Left lung (tissue), 10 donors: ENCODE data around the gene MRPL37. TPM values are rescaled to one million over a fixed set of nuclear protein-coding genes. Genes with fewer than 3 reads are reported as not detected.

ENCODE experiments used
- ATAC-seq: fragments of 200-7000 bp; cut with Tn5 transposase; one replicate; pipeline ENCODE4 v1.9.1; 2020; ENCODE audit warnings: moderate library complexity
- DNase-seq, 4 donors: peaks; one replicate each; pipeline ENCODE4 v3.0.0-alpha.2; 2013 to 2020
- H3K27ac ChIP-seq, 2 donors: fragments of 200-600 bp; sonication (generic) in 1 of 2; one replicate each; pipeline versions ENCODE4 v1.5.0 to v1.8.0; 2020 to 2021
- H3K27me3 ChIP-seq, 2 donors: fragments of 200-600 bp; sonication (generic) in 1 of 2; one replicate each; pipeline versions ENCODE4 v1.5.0 to v1.8.0; 2020 to 2021
- H3K36me3 ChIP-seq, 2 donors: fragments of 200-600 bp; sonication (generic) in 1 of 2; one replicate each; pipeline versions ENCODE4 v1.5.0 to v1.8.0; 2020 to 2021
- H3K4me1 ChIP-seq, 2 donors: fragments of 200-600 bp; one replicate each; pipeline ENCODE4 v1.8.0; 2021
- H3K4me3 ChIP-seq, 2 donors: fragments of 200-600 bp; sonication (generic) in 1 of 2; one replicate each; pipeline versions ENCODE4 v1.5.0 to v1.8.0; 2020 to 2021; ENCODE audit warnings: mild to moderate bottlenecking in 1 of 2
- H3K9me3 ChIP-seq, 2 donors: fragments of 200-600 bp; sonication (generic) in 1 of 2; one replicate each; pipeline versions ENCODE4 v1.5.0 to v1.8.0; 2020 to 2021
- CTCF ChIP-seq, 2 donors: fragments of 200-600 bp; sonication (generic) in 1 of 2; IDR thresholded peaks; one replicate each; pipeline versions ENCODE4 v1.5.0 to v1.8.0; 2021; ENCODE audit warnings: antibody characterized with exemption in 2 of 2
- intact Hi-C, 2 donors: fragments of 100-400 bp; cut with DNase I; formaldehyde crosslinking; loops; one replicate each; pipeline versions ENCODE4 v1.11.2 to v1.14.2; 2022
- polyA plus RNA-seq, 6 donors: library from polyadenylated mRNA; unstranded; fragments of 120-200 nt; gene quantifications; one replicate each; pipeline ENCODE4 v1.2.1, GENCODE V29; 2013; ENCODE audit not compliant: insufficient read length in 6 of 6
- total RNA-seq, 2 donors: library from RNA; stranded (reverse); fragmentation: NEBNext Ultra II Directional; extraction: Animal tissue kit (Norgen Biotek cat#: 25700); gene quantifications; one replicate each; pipeline ENCODE4 v1.2.1, GENCODE V29; 2021
- donor health status: DM: no; HTN: yes; CAD: no.
- donor health status: DM: no; HTN: no; CAD: no.

Gene MRPL37
- total and polyA plus RNA-seq, 8 donors, result 55.5 to 68.4 (median 59.0) TPM

- no peaks in the 10 kb centered on the region for H3K4me1 ChIP-seq
- H3K27ac ChIP-seq, result no peak overlapping the region
- ATAC-seq (no peak), DNase-seq (no peak)
- no peaks in the 10 kb centered on the region for H3K27me3 ChIP-seq
- TF ChIP-seq CTCF (IDR thresholded peaks at IDR 0.05), result no peak
- peaks cover 0 to 26% of the 10 kb centered on the region in 2 donors for H3K36me3 ChIP-seq
- H3K9me3 ChIP-seq, result no peaks in the 10 kb centered on the region
- intact Hi-C loops, result no loop called here
- H3K4me3 ChIP-seq, result no peak overlapping the region
Measured at GRCh38 chr1:54176621-54177327, 23.2 kb upstream of the MRPL37 start.

DNA sequence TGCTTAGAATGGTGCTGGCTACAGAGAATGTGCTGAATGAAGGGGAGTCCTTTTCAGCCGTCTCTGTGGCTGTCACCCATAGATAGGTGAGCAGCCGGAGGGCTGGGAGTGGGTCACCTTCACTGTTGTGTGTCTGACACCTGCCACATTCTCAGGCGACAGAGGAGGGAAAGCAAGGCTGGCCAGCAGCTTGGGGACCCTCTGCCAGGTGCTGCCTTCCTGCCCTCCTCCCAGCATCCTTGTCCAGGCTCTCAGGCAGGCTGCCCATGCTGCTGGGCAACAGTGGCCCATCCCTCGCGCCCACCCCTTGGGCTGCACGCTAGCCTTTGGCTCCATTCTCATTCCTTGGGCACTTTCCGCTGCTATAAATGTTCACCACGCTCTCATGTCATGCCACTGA lies 22.2 kb upstream of the MRPL37 start:
- Histone ChIP-seq H3K27me3 (no peaks in the 10 kb centered on the region), H3K4me3 (no peak overlapping the region), H3K36me3 (peaks cover 0 to 26% of the 10 kb centered on the region in 2 donors), H3K27ac (no peak overlapping the region), H3K4me1 (no peaks in the 10 kb centered on the region), H3K9me3 (no peaks in the 10 kb centered on the region)
- intact Hi-C loops, result no loop called here
- ATAC-seq (no peak), DNase-seq (no peak)
- TF ChIP-seq CTCF (IDR thresholded peaks at IDR 0.05), result no peak

DNA sequence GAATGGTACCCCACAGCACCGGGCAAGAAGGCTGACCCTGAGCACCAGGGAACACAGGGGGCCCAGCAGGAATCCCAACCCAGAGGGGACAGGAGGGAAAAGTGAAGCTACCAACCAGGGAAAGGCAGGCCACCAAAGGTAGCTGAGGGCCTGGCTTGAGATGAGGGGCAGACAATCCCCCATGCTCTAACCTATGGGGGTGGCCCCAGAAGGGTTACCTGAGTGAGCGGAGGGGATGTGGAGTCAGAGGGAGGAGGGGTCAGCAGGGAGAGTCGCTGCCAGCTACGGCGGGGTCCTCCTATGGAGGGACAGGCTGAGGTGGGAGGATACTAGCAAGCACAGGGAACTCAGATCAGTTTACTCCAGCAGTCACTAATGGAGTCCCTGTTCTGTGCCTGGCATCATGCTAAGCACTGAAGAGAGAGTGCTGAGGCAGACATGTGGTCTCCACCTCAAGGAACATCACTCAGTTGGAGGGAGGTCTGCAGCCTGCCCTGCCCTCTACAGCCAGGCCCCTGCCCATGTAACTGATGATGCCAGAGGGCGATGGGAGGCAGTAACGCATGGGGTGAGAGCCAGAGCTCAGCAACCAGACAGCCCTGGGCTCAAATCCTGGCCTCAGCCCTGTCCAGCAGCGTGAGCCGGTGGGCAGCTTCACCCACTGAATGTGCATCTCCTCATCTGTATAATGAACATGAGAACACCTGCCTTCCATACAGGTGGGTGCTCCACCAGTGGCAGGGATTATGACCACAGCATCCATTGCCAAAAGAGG lies 21.5 kb upstream of the MRPL37 start:
- DNase-seq, result no peak
- Histone ChIP-seq H3K27ac (no peak overlapping the region), H3K4me1 (no peaks in the 10 kb centered on the region), H3K27me3 (no peaks in the 10 kb centered on the region), H3K4me3 (no peak overlapping the region), H3K36me3 (peaks cover 0 to 26% of the 10 kb centered on the region in 2 donors), H3K9me3 (no peaks in the 10 kb centered on the region)
- intact Hi-C loops, result no loop called here
- ATAC-seq, result no peak
- no peak for TF ChIP-seq CTCF (IDR thresholded peaks at IDR 0.05)

GRCh38 chr1:54180701-54181360 lies 19.1 kb upstream of the MRPL37 start:
- no peak for ATAC-seq
- intact Hi-C loops, result no loop called here
- Histone ChIP-seq H3K27ac (no peak overlapping the region), H3K27me3 (no peaks in the 10 kb centered on the region), H3K9me3 (no peaks in the 10 kb centered on the region), H3K36me3 (peaks cover 0 to 26% of the 10 kb centered on the region in 2 donors), H3K4me3 (no peak overlapping the region), H3K4me1 (no peaks in the 10 kb centered on the region)
- no peak for DNase-seq
- TF ChIP-seq CTCF (IDR thresholded peaks at IDR 0.05), result no peak

DNA sequence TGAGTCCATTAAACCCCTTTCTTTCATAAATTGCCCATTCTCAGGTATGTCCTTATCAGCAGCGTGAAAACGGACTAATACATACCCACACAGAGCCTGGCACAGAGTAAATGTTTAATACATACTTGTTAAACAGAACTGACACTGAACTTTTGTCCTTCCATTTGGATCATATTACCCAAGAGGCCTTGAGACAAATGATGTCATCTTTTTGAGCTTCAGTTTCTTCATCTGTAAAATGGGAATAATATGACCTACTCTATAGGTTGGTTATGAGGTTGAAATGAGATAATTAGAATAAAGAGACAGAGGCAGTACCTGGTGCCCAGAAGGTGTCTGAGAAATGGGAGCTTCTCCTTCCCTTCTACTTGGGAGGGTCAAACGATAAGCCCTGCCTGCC lies 13.9 kb upstream of the MRPL37 start:
- Histone ChIP-seq H3K4me1 (no peaks in the 10 kb centered on the region), H3K9me3 (no peaks in the 10 kb centered on the region), H3K27me3 (no peaks in the 10 kb centered on the region), H3K27ac (no peak overlapping the region), H3K36me3 (peaks cover 0 to 34% of the 10 kb centered on the region in 2 donors), H3K4me3 (no peak overlapping the region)
- ATAC-seq (no peak), DNase-seq (no peak)
- no peak for TF ChIP-seq CTCF (IDR thresholded peaks at IDR 0.05)
- intact Hi-C loops, result no loop called here
